ENCODE measurements around the gene SRRM3.
"Not testable (repeated sequence)": the region's sequence is repeated elsewhere in the genome, so short reads cannot be mapped to it uniquely, and the experiment has no call there.

Gene SRRM3

DNA sequence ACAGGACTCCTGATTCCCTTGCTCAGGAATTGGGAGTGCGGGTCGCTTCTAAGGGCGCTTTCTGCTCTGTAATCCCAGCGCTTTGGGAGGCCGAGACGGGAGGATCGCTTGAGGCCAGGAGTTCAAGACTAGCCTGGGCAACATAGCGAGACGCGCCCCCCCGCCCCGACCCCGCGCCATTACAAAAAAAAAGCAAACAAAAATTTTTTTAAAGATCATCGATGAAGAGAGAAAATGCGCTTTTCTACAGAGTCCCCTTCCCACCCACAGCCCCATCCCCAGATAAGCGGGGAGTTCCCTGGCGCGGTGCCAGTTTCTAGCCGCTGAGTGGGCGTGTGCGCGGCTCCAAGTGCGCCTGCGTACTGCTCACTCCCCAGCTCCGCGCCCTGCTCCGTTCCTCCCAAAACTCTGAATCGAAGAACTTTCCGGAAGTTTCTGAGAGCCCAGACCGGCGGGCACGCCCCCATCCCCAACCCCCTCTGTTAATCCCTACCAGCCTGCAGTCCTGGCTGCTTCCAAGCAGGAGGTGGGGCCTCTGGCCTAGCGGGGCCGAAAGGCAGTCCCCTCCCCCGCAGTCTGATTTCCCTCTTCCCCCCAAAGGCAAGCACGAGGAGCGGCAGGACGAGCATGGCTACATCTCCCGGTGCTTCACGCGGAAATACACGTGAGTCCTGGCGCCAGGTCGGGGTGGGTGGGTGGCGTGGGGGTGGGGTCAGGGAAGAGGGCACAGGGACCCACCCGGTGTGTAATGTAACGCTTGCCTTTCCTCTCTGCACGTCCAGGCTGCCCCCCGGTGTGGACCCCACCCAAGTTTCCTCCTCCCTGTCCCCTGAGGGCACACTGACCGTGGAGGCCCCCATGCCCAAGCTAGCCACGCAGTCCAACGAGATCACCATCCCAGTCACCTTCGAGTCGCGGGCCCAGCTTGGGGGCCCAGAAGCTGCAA is 101.8 kb downstream of the SRRM3 start:
- H3K4me3 ChIP-seq (ENCODE audit: low read depth, low read length), result peak overlapping the region; percentile 66
- TF ChIP-seq POLR2A (IDR thresholded peaks at IDR 0.05; ENCODE audit: extremely low read depth, insufficient read length) (peak; percentile 46), MYC (IDR thresholded peaks at IDR 0.05; ENCODE audit: low read depth, low read length) (peak; percentile 78)
- TF ChIP-seq, protein P1, sequence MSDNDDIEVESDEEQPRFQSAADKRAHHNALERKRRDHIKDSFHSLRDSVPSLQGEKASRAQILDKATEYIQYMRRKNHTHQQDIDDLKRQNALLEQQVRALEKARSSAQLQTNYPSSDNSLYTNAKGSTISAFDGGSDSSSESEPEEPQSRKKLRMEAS (IDR thresholded peaks at IDR 0.05; ENCODE audit: low read depth, low read length), result peak; percentile 86
- TF ChIP-seq, protein P2, sequence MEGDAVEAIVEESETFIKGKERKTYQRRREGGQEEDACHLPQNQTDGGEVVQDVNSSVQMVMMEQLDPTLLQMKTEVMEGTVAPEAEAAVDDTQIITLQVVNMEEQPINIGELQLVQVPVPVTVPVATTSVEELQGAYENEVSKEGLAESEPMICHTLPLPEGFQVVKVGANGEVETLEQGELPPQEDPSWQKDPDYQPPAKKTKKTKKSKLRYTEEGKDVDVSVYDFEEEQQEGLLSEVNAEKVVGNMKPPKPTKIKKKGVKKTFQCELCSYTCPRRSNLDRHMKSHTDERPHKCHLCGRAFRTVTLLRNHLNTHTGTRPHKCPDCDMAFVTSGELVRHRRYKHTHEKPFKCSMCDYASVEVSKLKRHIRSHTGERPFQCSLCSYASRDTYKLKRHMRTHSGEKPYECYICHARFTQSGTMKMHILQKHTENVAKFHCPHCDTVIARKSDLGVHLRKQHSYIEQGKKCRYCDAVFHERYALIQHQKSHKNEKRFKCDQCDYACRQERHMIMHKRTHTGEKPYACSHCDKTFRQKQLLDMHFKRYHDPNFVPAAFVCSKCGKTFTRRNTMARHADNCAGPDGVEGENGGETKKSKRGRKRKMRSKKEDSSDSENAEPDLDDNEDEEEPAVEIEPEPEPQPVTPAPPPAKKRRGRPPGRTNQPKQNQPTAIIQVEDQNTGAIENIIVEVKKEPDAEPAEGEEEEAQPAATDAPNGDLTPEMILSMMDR (IDR thresholded peaks at IDR 0.05; ENCODE audit: low read depth, low read length), result no peak
- peak; percentile 94 for DNase-seq (ENCODE audit: low read depth)

DNA sequence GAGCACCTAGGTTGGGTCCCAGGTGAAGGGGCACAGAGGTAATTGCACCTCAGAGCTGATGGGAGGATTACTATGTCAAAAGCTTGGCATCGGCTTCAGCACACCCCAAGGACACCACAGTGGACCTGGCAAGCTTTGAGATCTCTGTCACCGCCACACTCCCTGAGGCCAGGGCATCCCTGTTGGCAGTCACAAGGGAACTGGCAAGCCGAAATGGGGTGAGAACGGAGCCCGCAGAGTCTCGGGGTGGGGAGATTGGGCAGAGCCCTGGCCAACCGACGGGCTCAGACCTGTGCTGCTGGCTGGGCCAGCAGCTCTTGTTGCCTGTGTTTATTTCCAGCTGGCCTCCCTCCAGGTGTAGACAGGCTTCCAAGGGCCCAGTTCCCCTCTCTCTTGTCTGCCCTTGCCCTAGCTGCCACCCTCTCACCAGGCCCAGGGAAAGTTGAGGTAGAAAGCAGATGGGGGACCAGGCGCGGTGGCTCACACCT is 103.2 kb downstream of the SRRM3 start:
- H3K4me3 ChIP-seq (ENCODE audit: low read depth, low read length), result no peak overlapping the region
- TF ChIP-seq POLR2A (IDR thresholded peaks at IDR 0.05; ENCODE audit: extremely low read depth, insufficient read length) (no peak), MYC (IDR thresholded peaks at IDR 0.05; ENCODE audit: low read depth, low read length) (no peak)
- TF ChIP-seq, protein P2 (IDR thresholded peaks at IDR 0.05; ENCODE audit: low read depth, low read length), result no peak
- TF ChIP-seq, protein P1 (IDR thresholded peaks at IDR 0.05; ENCODE audit: low read depth, low read length), result no peak
- DNase-seq (ENCODE audit: low read depth), result no peak

DNA sequence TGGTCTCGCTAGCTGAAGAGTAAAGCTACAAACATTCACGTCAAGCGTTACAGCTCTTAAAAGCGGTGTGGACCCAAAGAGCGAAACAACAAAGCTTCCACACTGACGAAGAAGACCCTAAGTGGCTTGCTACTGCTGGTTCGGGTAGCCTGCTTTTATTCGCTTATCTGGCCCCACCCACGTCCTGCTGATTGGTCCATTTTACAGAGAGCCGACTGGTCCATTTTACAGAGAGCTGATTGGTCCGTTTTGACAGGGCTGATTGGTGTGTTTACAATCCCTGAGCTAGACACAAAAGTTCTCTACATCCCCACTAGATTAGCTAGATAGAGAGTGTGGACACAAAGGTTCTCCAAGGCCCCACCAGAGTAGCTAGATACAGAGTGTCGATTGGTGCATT is 107.2 kb downstream of the SRRM3 start:
- not testable (repeated sequence) for H3K4me3 ChIP-seq (ENCODE audit: low read depth, low read length); DNase-seq (ENCODE audit: low read depth)

DNA sequence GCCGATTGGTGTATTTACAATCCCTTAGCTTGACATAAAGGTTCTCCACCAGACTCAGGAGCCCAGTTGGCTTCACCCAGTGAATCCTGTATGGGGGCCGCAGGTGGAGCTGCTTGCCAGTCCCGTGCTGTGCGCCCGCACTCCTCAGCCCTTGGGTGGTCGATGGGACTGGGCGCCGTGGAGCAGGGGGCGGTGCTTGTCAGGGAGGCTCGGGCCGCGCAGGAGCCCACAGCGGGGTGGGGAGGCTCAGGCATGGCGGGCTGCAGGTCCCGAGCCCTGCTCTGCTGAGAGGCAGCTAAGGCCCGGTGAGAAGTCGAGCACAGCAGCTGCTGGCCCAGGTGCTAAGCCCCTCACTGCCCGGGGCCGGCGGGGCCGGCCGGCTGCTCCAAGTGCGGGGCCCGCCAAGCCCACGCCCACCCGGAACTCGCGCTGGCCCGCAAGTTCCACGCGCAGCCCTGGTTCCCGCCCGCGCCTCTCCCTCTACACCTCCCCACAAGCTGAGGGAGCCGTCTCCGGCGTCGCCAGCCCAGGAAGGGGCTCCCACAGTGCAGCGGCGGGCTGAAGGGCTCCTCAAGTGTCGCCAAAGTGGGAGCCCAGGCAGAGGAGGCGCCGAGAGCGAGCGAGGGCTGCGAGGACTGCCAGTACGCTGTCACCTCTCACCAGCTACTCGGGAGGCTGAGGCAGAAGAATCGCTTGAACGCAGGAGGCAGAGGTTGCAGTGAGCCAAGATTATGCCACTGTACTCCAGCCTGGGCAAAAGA is 107.8 kb downstream of the SRRM3 start:
- not testable (repeated sequence) for H3K4me3 ChIP-seq (ENCODE audit: low read depth, low read length); DNase-seq (ENCODE audit: low read depth)

DNA sequence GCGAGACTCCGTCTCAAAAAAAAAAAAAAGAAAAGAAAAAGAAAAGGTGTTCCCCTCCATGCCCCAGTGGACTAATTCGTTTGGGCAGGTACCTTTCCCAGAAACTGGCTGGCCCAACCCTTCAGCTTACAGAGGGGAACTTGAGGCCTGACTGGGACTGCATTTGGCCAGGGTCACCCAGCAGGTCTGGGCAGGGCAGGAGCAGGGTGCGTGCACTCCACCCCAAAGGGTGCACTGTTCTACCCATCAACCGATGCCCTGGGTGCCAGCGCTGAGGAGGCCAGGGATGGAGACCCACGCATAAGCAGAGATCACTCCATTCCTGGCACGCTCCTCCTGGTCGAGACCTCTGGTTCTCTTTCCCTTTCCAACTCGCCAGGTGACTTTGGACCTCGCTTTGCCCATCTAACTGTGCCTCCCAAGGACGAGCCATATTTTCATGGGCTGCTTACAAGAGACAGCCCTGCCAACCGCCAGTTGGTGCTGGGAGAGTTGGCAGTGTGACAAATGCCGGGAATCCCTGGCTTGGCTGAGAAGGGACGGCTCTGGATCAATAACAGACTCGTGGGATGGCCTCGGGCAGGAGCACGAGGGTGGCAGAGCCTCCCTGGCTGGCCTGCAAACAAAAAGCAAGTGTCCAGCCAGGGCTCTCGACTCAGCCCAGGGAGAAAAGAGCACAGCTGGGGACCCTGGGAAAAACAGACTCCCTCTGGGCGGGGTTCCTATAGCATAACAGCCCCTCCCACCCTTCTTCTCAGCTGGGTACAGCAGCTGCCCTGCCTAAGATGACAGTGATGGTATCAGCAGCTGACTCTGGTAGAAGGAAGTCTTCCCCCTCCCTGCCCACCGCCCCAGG is 108.6 kb downstream of the SRRM3 start:
- no peak overlapping the region for H3K4me3 ChIP-seq (ENCODE audit: low read depth, low read length)
- DNase-seq (ENCODE audit: low read depth), result no peak
- TF ChIP-seq, protein P2 (IDR thresholded peaks at IDR 0.05; ENCODE audit: low read depth, low read length), result no peak
- TF ChIP-seq MYC (IDR thresholded peaks at IDR 0.05; ENCODE audit: low read depth, low read length) (no peak), POLR2A (IDR thresholded peaks at IDR 0.05; ENCODE audit: extremely low read depth, insufficient read length) (no peak)
- TF ChIP-seq, protein P1 (IDR thresholded peaks at IDR 0.05; ENCODE audit: low read depth, low read length), result no peak

DNA sequence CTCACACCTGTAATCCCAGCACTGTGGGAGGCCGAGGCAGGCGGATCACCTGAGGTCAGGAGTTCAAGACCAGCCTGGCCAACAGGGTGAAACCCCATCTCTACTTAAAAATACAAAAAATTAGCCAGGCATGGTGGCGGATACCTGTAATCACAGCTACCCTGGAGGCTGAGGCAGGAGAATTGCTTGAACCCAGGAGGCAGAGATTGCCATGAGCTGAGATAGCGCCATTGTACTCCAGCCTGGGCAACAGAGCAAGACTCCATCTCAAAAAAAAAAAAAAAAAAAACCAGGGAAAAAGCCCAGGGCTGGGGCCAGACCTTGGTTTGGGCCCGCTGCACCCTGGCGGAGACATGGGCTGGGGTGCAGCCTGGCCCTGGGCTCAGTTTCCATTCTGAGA is 110.1 kb downstream of the SRRM3 start:
- not testable (repeated sequence) for H3K4me3 ChIP-seq (ENCODE audit: low read depth, low read length); DNase-seq (ENCODE audit: low read depth)

All from NB4 (cell line).